SIG-M5 (cell line): ENCODE results near the gene SNX25.
"Not testable (repeated sequence)": the region's sequence is repeated elsewhere in the genome, so short reads cannot be mapped to it uniquely, and the experiment has no call there.

Experiments
- DNase-seq: peaks from one replicate; lab custom pipeline; 2025; lab: John Stamatoyannopoulos, UW

SNX25 gene

GRCh38 chr4:185344743-185345538, 135.5 kb downstream of the SNX25 start:
- DNase-seq, result no peak

GRCh38 chr4:185346975-185347601, 137.7 kb downstream of the SNX25 start:
- DNase-seq, result no peak

- DNase-seq, result no peak
These were observed 142.3 kb downstream of the SNX25 start for GRCh38 chr4:185351691-185352090.

- no peak for DNase-seq
These were observed 142.8 kb downstream of the SNX25 start for GRCh38 chr4:185352202-185352601.

- no peak for DNase-seq
These were observed 143.3 kb downstream of the SNX25 start for GRCh38 chr4:185352741-185353140.

GRCh38 chr4:185357211-185357610, 147.8 kb downstream of the SNX25 start:
- DNase-seq, result no peak

- no peak for DNase-seq
These were observed 148.5 kb downstream of the SNX25 start for GRCh38 chr4:185357733-185358440.

- no peak for DNase-seq
These were observed 149.1 kb downstream of the SNX25 start for GRCh38 chr4:185358514-185358913.

- no peak for DNase-seq
These were observed 149.6 kb downstream of the SNX25 start for GRCh38 chr4:185358959-185359358.

- DNase-seq, result no peak
These were observed 150.5 kb downstream of the SNX25 start for GRCh38 chr4:185359767-185360446.

- DNase-seq, result no peak
These were observed 152.5 kb downstream of the SNX25 start for GRCh38 chr4:185361872-185362271.

- not testable (repeated sequence) for DNase-seq
These were observed 153.2 kb downstream of the SNX25 start for GRCh38 chr4:185362570-185362969.

- DNase-seq, result no peak
These were observed 153.9 kb downstream of the SNX25 start for GRCh38 chr4:185363251-185363650.

- no peak for DNase-seq
These were observed 155.5 kb downstream of the SNX25 start for GRCh38 chr4:185364886-185365285.

GRCh38 chr4:185369731-185370130, 160.3 kb downstream of the SNX25 start:
- DNase-seq, result no peak

- DNase-seq, result no peak
These were observed 161.0 kb downstream of the SNX25 start for GRCh38 chr4:185370268-185370949.

GRCh38 chr4:185371702-185372101, 162.3 kb downstream of the SNX25 start:
- DNase-seq, result no peak

- DNase-seq, result no peak
These were observed 164.6 kb downstream of the SNX25 start for GRCh38 chr4:185374027-185374426.

- no peak for DNase-seq
These were observed 165.2 kb downstream of the SNX25 start for GRCh38 chr4:185374573-185374972.

- DNase-seq, result no peak
These were observed 168.9 kb downstream of the SNX25 start for GRCh38 chr4:185378264-185378663.

- DNase-seq, result no peak
These were observed 170.2 kb downstream of the SNX25 start for GRCh38 chr4:185379326-185380295.
